Activated CD8-positive, alpha-beta memory T cell treated with anti-CD3 and anti-CD28 coated beads, Interleukin-2, amount 50 U/mL, for 24 hours (primary cell): Measurements from ENCODE around the gene ST8SIA2.
"Not testable (repeated sequence)": the region's sequence is repeated elsewhere in the genome, so short reads cannot be mapped to it uniquely, and the experiment has no call there.

Experiments
- DNase-seq: peaks from one replicate; pipeline ENCODE4 v3.0.0-alpha.2; 2020; ENCODE audit errors: extremely low read depth

The ST8SIA2 gene

GRCh38 chr15:92443381-92443780 lies 49.7 kb downstream of the ST8SIA2 start:
- no peak for DNase-seq

GRCh38 chr15:92444631-92445030 lies 51.0 kb downstream of the ST8SIA2 start:
- no peak for DNase-seq

DNA sequence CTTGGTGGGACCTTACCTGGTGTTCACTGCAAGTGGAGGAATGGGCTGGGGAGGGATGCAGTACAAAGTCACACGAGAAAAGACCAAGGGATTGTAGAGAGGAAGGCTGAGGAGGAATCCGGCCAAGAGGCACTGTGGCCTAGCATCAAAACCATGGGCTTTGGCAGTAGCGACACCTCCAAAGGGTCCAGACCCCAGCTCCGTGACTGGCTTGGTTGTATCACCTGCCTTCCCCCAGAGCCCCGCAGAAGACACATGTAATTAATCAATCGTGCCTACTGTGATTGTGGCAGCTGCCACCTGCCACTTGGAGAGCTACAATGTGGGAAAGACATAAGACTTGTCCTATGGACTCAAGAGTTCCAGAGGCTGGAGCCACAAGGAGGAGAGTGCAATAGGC lies 54.7 kb downstream of the ST8SIA2 start:
- DNase-seq = no peak

- no peak for DNase-seq
Observed at GRCh38 chr15:92449476-92449875, 55.8 kb downstream of the ST8SIA2 start.

GRCh38 chr15:92451225-92451825 lies 57.6 kb downstream of the ST8SIA2 start:
- no peak for DNase-seq

GRCh38 chr15:92452143-92452542 lies 58.5 kb downstream of the ST8SIA2 start:
- no peak for DNase-seq

GRCh38 chr15:92453607-92454006 lies 59.9 kb downstream of the ST8SIA2 start:
- DNase-seq = no peak

DNA sequence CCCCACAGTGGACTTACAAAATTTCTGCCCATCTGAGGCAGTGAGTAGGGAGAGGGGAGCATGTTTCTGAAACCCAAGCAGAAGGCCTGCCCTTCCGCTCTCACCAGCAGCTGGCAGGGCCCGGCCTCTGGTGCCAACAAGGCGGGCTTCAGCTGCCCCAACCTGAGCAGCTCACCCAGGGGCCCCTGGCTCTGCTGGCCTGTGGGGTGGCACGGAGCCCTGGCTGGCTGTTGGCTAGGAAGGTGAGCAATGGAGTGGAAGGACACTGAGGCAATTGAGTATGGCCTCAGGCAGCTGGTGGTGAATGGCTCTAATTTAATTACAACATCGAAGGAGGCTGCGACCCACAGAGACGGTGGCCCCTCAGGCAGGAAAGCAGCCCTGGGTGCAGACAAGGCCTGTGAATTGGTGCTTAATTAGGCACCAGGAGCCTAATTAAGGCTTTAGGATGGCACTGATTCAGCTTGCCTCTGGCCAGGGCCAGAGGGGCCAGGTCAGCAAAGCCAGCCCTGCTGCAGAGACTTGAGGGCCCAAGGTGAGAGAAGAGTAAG lies 60.9 kb downstream of the ST8SIA2 start:
- no peak for DNase-seq

DNA sequence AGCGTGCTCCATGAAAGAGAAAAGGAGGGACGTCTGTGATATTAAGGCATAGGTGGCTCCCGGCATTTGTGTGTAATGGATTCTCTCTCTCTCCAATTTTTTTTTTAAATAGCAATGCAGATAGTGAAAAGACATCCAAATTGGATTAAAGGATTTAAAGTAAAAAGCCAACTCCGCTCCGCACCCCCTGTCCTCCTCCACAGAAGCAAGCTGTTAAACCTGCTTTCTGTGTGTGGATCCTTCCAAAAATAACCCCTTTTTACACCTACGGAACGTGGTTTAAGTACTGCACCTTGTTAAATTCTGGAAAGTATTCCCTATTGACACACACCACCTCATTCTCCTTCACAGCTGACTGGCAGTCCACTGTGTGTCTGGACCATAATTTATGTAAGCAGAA lies 61.6 kb downstream of the ST8SIA2 start:
- no peak for DNase-seq

- no peak for DNase-seq
Observed at GRCh38 chr15:92457471-92458041, 63.9 kb downstream of the ST8SIA2 start.

GRCh38 chr15:92460023-92460422 lies 66.3 kb downstream of the ST8SIA2 start:
- no peak for DNase-seq

DNA sequence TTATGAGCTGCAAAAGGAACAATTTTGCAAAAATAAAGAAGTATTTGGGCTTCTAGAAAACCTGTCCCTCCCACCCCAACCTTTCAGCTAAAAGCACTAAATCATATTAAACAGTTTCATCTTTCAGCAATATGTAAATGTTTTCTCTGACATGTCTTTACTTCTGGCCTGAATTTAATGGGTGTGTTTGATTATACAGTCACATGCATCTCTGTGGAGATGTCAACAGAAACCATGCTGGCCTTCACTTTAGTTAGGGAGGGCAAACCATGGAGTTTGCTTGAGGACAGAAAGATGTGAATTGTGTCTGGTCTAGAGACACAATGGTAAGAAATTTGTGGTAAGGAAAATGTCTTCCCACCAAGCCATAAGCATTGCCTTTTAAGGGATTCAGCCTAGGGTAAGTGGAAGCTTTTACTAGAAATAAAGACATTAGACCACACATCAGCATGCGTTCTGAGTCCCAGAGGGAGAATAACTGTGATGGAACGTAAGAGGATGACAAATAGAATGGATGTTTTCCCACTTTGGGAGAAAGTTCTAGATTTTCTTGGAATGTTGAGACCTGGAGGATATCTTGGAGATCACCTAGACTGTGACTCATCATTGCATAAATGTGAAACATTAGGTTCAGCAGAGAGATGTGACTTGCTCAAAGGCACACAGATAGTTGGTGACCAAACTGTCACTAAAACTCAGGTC lies 68.9 kb downstream of the ST8SIA2 start:
- DNase-seq = no peak

GRCh38 chr15:92463352-92463751 lies 69.7 kb downstream of the ST8SIA2 start:
- no peak for DNase-seq

DNA sequence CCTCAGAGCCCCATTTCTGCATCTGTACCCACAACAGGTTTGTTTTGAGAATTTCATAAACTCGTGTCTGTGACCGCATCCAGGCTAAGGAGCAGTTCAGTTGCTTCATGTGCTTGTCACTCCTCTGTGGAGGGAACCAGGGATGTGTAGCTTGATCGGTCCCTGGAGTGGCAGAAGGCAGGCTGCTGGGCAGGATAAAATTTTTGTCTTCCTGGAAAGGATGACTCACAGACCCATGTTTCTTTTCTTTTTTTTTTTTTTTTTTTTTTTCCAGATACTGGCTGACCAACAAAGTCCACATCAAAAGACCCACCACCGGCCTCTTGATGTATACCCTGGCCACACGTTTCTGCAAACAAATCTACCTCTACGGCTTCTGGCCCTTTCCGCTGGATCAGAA lies 70.1 kb downstream of the ST8SIA2 start:
- DNase-seq = no peak

DNA sequence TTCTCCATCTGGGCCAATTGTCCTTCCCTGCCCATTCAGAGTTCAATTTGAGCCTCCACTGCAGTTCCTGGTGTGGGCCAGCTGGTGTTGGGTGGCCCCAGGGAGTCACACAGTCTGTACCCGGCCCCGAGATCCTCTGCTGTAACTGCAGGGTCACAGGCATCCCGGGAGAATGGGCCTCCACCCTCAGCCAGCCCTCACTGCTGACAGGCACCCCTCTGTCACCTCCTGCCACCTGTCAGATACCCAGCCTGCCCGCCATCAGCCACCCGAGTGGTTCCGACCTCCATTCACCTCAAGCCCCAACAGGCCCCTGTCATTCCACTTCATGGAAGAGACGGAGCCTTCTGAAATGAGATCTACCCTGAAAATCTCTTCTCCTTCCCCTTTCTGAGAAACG lies 73.2 kb downstream of the ST8SIA2 start:
- no peak for DNase-seq

GRCh38 chr15:92467245-92467644 lies 73.6 kb downstream of the ST8SIA2 start:
- DNase-seq = no peak

DNA sequence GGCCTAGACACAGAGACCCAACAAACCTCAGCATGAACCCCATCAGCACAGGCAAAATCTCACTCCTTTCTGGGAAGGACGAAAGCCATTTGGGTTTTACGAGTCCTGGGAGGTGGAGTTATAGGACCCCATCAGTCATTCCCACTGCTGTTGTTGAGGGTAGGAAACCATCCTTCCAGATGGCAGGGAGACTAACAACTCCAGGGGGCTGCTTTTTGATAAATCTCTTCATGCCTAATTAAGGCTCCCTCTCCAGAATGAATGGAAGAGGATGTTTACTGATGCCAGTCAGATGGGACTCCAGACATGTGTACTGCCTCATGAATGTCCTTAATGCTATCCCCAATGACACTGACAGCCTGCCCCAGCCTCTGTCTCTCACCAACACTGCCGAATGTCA lies 75.3 kb downstream of the ST8SIA2 start:
- no peak for DNase-seq

GRCh38 chr15:92471288-92471687 lies 77.6 kb downstream of the ST8SIA2 start:
- DNase-seq = no peak

DNA sequence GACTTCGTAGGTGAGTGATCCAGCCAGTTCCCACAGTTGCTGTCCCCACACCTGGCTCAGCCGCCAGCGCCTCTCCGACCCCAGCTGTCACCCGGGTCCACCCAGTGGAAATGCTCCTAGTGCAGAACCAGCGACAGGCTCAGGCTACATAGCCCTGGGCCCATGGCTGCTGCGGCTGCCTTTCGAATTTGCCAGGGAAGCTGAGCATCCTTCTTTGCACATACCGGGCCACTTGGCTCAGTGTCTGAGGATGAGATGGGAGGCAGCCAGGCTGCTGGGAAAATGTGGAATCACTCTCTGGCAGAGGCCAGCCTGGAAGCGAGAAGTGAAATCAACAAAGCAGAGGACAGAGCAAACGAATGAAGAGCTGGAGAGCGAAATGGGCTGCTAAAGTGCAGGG lies 80.1 kb downstream of the ST8SIA2 start:
- DNase-seq = no peak

GRCh38 chr15:92479730-92480129 lies 86.0 kb downstream of the ST8SIA2 start:
- not testable (repeated sequence) for DNase-seq

DNA sequence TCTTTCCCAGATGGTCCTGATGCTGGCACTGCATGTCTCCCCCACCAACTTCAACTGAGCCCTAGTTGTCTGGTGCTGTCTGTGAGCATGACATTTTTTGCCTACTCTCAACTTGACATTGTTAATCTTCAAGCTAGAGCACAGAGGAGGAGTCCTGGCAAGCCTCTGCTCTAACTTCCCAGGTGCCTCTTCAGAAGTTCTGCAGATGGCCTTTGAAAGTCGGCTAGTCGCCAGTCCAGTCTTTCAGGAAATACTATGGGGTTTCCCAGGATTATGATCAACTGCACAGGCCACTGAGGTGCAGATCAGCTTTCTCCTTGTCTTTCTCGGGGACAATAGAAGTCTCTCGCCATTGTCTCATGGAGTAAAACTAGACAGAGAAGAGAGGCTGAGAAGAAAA lies 86.7 kb downstream of the ST8SIA2 start:
- DNase-seq = no peak

DNA sequence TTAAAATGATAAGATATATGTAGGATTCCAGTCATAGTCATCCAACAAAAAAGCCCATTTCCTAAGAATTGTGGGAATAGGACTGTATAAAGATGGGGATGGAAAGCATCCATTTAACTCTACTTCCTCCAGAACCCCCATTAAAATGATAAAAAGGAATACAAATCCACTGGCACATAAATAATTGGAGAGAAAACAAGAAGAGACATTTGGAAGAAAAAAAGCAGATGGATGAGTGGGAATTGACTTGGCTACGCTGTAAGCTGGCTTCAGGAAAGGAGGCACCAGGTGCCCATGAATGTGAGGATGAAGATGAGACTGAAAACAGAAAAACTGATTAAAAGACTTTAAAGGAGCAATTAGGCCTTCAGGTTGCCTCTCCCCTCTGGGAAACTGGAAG lies 91.8 kb downstream of the ST8SIA2 start:
- no peak for DNase-seq

DNA sequence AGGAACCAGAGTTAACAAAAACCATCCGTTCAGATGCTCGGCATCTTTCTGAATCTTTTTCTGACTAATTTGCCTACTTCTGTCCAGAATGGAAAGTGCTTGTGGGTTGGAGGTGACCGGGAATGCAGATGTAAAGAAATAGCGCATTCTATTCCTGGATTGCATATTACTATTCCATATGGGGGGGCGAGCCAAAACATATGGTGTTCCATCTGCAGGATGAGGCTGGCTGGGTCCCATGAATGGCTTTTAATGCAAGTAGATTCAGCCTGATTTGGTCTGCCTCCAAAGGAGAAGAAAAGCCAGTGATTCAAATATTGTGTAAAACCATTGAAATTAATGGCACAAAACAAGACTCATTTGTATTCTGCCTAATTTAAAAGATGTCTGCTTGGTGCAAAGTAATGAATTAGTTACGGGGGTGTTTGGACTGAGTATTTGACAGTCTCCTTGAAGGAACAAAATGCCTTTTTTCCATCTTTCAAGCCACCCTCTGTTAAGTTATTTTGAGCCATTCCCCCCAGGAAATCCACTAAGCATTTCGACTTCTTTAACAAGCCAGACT lies 99.0 kb downstream of the ST8SIA2 start:
- no peak for DNase-seq
